HG02981 (cell line): ENCODE measurements around the gene NOM1.
"Not testable (repeated sequence)": the region's sequence is repeated elsewhere in the genome, so short reads cannot be mapped to it uniquely, and the experiment has no call there.

ENCODE experiments used
- ATAC-seq: cut with Tn5 transposase; IDR thresholded peaks from one replicate; pipeline ENCODE4 v1.9.1; 2021; ENCODE audit warnings: mild to moderate bottlenecking, moderate library complexity; ENCODE audit not compliant: unreplicated experiment

NOM1 gene

GRCh38 chr7:156936766-156937165 lies 12.7 kb upstream of the NOM1 start:
- not testable (repeated sequence) for ATAC-seq

GRCh38 chr7:156940421-156941122 lies 8.9 kb upstream of the NOM1 start:
- no peak for ATAC-seq

- no peak for ATAC-seq
These were observed 7.9 kb upstream of the NOM1 start for GRCh38 chr7:156941393-156942182.

GRCh38 chr7:156942708-156943090 lies 6.8 kb upstream of the NOM1 start:
- ATAC-seq, result no peak

GRCh38 chr7:156943091-156944041 lies 6.1 kb upstream of the NOM1 start:
- no peak for ATAC-seq

GRCh38 chr7:156944876-156945275 lies 4.6 kb upstream of the NOM1 start:
- ATAC-seq, result no peak

- no peak for ATAC-seq
These were observed 2.2 kb upstream of the NOM1 start for GRCh38 chr7:156947120-156947843.

GRCh38 chr7:156948361-156948760 lies 1.2 kb upstream of the NOM1 start:
- ATAC-seq, result no peak

GRCh38 chr7:156950381-156950858 lies 908 bp downstream of the NOM1 start:
- ATAC-seq, result no peak

- ATAC-seq, result not testable (repeated sequence)
These were observed 3.7 kb downstream of the NOM1 start for GRCh38 chr7:156953215-156953614.

GRCh38 chr7:156954941-156955340 lies 5.4 kb downstream of the NOM1 start:
- no peak for ATAC-seq

GRCh38 chr7:156956727-156957126 lies 7.2 kb downstream of the NOM1 start:
- ATAC-seq, result no peak

GRCh38 chr7:156962145-156962544 lies 12.6 kb downstream of the NOM1 start:
- ATAC-seq, result no peak

- no peak for ATAC-seq
These were observed 13.4 kb downstream of the NOM1 start for GRCh38 chr7:156962897-156963296.

- no peak for ATAC-seq
These were observed 14.0 kb downstream of the NOM1 start for GRCh38 chr7:156963472-156963871.

GRCh38 chr7:156964971-156965370 lies 15.5 kb downstream of the NOM1 start:
- no peak for ATAC-seq

GRCh38 chr7:156966387-156966786 lies 16.9 kb downstream of the NOM1 start:
- no peak for ATAC-seq

GRCh38 chr7:156968183-156968582 lies 18.7 kb downstream of the NOM1 start:
- ATAC-seq, result no peak

GRCh38 chr7:156969972-156970420 lies 20.5 kb downstream of the NOM1 start:
- ATAC-seq, result no peak

- ATAC-seq, result no peak
These were observed 26.1 kb downstream of the NOM1 start for GRCh38 chr7:156975620-156976019.
